UCSD-AML1 (cell line): Measurements from ENCODE around the gene TIPARP.
"Not testable (repeated sequence)": the region's sequence is repeated elsewhere in the genome, so short reads cannot be mapped to it uniquely, and the experiment has no call there.

Source experiments
- DNase-seq: peaks from one replicate; lab custom pipeline; 2025; ENCODE audit not compliant: unreplicated experiment; lab: John Stamatoyannopoulos, UW

The TIPARP gene

GRCh38 chr3:156710429-156710828 is 36.0 kb downstream of the TIPARP start:
- no peak for DNase-seq

DNA sequence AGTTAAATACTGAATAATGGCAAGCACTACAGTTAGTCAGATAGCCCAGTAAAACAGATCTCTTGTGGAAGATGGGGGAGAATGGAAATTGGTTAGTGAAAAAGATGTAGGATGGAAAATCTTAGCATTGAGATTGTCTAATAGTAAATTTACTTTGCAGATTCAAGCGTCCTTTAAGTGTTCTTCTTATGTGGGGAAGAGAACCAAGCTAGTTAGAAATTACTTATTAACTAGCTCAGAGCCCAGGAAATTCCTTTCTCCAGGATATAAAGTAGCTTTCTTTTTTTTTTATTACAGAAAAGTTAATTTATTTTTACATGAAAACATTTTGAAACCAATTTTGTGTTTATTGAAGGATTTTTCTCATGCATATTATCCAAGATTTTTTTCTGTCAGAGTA is 36.7 kb downstream of the TIPARP start:
- no peak for DNase-seq

GRCh38 chr3:156711944-156712343 is 37.6 kb downstream of the TIPARP start:
- DNase-seq: not testable (repeated sequence)

DNA sequence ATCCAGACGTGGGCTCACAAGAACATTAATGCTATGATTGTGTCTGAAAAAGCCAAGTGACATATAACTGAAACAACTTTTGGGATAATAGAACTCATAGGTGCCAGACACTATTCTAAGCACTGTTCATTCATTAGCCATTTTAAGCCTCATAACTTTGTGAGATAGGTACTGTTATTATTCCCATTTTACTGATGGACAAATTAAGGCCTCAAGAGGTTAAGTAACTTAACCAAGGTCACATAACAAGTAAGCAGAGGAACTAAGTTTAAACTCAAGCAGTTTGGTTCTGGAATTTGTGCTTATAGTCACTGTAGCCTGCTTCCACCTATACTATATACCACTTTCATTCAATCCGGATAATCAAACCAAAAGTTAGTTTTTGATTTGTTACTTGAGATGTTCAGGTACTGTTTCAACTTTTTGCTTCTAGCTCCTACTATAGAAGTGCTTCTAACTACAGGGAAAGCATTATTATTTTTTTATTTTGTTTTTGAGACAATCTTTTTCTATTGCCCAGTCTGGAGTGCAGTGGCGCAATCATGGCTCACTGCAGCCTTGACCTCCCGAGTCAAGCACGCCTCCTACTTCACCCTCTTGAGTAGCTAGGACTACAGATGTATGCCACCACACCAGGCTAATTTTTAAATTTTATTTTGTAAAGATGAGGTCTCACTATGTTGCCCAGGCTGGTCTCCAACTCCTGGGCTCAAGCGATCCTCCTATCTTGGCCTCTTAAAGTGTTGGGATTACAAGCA is 41.9 kb downstream of the TIPARP start:
- no peak for DNase-seq

GRCh38 chr3:156718622-156719306 is 44.4 kb downstream of the TIPARP start:
- DNase-seq: no peak

GRCh38 chr3:156720826-156721225 is 46.4 kb downstream of the TIPARP start:
- no peak for DNase-seq

GRCh38 chr3:156721687-156722618 is 47.6 kb downstream of the TIPARP start:
- DNase-seq: no peak

DNA sequence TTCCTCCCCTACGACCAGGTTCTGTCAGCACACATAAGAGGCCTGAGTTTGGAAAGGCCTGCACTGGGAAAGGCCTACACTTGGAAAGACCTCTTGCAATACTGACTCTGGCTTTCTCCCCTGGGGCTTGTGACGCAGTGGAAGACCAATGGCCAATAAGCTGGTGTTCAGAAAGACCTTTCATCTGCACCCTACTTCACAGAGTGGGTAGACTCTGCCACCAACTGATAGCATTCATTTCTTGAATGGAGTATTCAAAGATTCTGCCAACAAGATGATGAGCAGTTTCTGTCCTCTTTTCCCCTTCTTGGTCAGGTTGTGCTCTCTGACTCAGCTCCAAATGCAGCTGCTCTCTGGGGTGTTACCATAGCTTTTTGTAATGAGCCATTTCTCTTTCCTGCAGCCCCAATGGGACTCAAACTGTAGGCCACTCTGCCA is 48.8 kb downstream of the TIPARP start:
- no peak for DNase-seq

GRCh38 chr3:156725682-156726081 is 51.3 kb downstream of the TIPARP start:
- no peak for DNase-seq

- no peak for DNase-seq
Observed at GRCh38 chr3:156726456-156726855, 52.1 kb downstream of the TIPARP start.

DNA sequence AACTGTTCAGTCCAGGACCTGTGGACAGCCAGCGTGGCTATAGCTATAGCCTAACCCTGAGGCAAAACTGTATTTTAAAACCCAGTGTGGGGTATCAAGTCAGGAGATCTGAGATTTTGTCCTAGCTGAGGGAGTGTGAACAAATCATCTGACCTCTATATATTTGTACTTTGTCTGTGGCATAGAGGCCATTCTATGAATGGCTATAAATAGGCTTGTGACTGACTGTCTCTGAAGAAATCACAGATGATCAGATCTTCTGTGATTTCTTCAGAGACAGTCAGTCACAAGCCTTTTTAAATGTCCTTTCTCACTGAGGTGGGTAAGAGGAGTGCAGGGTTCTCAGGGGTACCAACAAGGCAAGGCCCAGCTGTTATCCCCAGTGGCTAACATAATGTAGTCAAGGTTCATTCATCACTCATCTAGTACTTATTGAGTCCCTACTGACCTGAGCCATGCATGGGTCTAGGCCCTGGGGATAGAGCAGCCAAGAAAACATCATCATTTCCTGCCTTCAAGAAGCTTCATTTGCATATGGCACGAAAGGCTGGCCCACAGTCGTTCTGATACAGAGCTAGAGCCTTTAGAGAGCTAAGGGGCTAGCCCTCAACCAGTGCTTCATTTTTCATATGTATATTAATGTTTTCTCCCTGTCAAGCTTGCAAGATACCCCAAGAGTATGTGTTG is 53.3 kb downstream of the TIPARP start:
- DNase-seq: no peak

GRCh38 chr3:156728267-156728985 is 54.0 kb downstream of the TIPARP start:
- DNase-seq: no peak

- DNase-seq: no peak
Observed at GRCh38 chr3:156729460-156730179, 55.2 kb downstream of the TIPARP start.

- DNase-seq: no peak
Observed at GRCh38 chr3:156731813-156732212, 57.4 kb downstream of the TIPARP start.

DNA sequence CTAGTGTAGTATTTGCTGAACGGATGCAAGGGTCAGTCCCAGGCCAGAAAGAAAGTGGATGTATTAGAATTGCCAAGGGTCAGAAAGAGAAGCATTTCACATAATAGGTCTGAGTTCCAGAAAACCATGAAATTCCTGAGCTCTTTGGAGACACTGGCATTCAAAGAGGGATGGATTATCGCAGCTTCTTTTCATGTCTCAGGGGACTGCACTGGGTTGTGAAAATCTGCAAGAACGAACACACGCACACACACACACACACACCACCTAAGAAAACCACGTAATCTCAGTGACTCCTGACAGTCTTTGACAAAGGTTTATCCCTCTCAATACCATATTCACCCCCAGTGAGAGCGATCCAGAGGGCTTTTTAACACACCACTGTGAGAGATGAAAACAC is 57.9 kb downstream of the TIPARP start:
- DNase-seq: no peak

- DNase-seq: no peak
Observed at GRCh38 chr3:156732715-156733421, 58.5 kb downstream of the TIPARP start.

- not testable (repeated sequence) for DNase-seq
Observed at GRCh38 chr3:156734661-156735060, 60.3 kb downstream of the TIPARP start.

GRCh38 chr3:156735471-156735870 is 61.1 kb downstream of the TIPARP start:
- DNase-seq: no peak

DNA sequence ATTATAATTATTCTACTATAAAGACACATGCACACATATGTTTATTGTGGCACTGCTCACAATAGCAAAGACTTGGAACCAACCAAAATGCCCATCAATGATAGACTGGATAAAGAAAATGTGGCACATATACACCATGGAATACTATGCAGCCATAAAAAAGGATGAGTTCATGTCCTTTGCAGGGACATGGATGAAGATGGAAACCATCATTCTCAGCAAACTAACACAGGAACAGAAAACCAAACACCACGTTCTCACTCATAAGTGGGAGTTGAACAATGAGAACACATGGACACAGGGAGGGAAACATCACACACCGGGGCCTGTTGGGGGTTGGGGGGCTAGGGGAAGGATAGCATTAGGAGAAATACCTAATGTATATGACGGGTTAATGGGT is 62.7 kb downstream of the TIPARP start:
- DNase-seq: not testable (repeated sequence)
